Mesenchymal stem cell (in vitro differentiated cells and primary cell): Measurements from ENCODE around the gene NFIB.

Experiments used
- DNase-seq: peaks from one replicate; pipeline ENCODE4 v3.0.0-alpha.2; 2013
- H2AFZ ChIP-seq: one replicate; pipeline ENCODE4 v1.6.1; 2013; ENCODE audit warnings: low read depth, mild to moderate bottlenecking, control low read depth, inconsistent platforms, low read length, moderate library complexity
- H2AK5ac ChIP-seq: 2 replicates; pipeline ENCODE4 v1.6.1; 2013; ENCODE audit warnings: low read length, moderate library complexity, mild to moderate bottlenecking, inconsistent platforms; ENCODE audit not compliant: severe bottlenecking
- H2BK120ac ChIP-seq: one replicate; pipeline ENCODE4 v1.6.1; 2013; ENCODE audit warnings: low read depth, mild to moderate bottlenecking, inconsistent platforms, low read length, moderate library complexity
- H2BK12ac ChIP-seq, 2 experiments: one replicate each; pipeline ENCODE4 v1.6.1; 2013; ENCODE audit warnings: inconsistent platforms in 2 of 2, low read length in 2 of 2, mild to moderate bottlenecking in 2 of 2, moderate library complexity in 2 of 2, control low read depth in 1 of 2
- H2BK15ac ChIP-seq: one replicate; pipeline ENCODE4 v1.6.1; 2013; ENCODE audit warnings: mild to moderate bottlenecking, low read depth, inconsistent platforms; ENCODE audit not compliant: poor library complexity, severe bottlenecking
- H2BK5ac ChIP-seq: 2 replicates; pipeline ENCODE4 v1.6.1; 2013; ENCODE audit warnings: low read depth, mild to moderate bottlenecking, low read length, control low read depth, inconsistent platforms; ENCODE audit not compliant: poor library complexity, severe bottlenecking
- H3K14ac ChIP-seq, 2 experiments: one replicate each; pipeline ENCODE4 v1.6.1; 2013; ENCODE audit warnings: inconsistent platforms in 2 of 2, low read length in 2 of 2, control low read depth in 1 of 2, mild to moderate bottlenecking in 1 of 2, moderate library complexity in 1 of 2
- H3K18ac ChIP-seq, 2 experiments: one replicate each; pipeline ENCODE4 v1.6.1; 2013; ENCODE audit warnings: inconsistent platforms in 2 of 2, low read length in 2 of 2, control low read depth in 1 of 2, low read depth in 1 of 2, mild to moderate bottlenecking in 1 of 2
- H3K23ac ChIP-seq, 2 experiments: one replicate each; pipeline ENCODE4 v1.6.1; 2013; ENCODE audit warnings: inconsistent platforms in 2 of 2, low read length in 2 of 2, mild to moderate bottlenecking in 2 of 2, moderate library complexity in 2 of 2, control low read depth in 1 of 2
- H3K27ac ChIP-seq: 2 replicates; pipeline ENCODE4 v1.5.1; 2013; ENCODE audit warnings: mild to moderate bottlenecking, moderate library complexity, low read length, control low read depth, inconsistent platforms; ENCODE audit not compliant: poor library complexity, severe bottlenecking
- H3K27me3 ChIP-seq, 2 experiments: 2 replicates each; pipeline versions ENCODE4 v1.6.1 to v1.7.0; 2013; ENCODE audit warnings: low read length in 2 of 2, mild to moderate bottlenecking in 2 of 2, moderate library complexity in 2 of 2, control low read depth in 1 of 2, inconsistent platforms in 1 of 2; ENCODE audit not compliant: control insufficient read depth in 1 of 2, insufficient read depth in 1 of 2
- H3K36me3 ChIP-seq, 2 experiments: 2 replicates each; pipeline versions ENCODE4 v1.6.1 to v1.7.0; 2013; ENCODE audit warnings: low read length in 2 of 2, control low read depth in 1 of 2, inconsistent platforms in 1 of 2, low read depth in 1 of 2, mild to moderate bottlenecking in 1 of 2; ENCODE audit not compliant: insufficient read depth in 2 of 2, control insufficient read depth in 1 of 2
- H3K4ac ChIP-seq, 2 experiments: one replicate each; pipeline ENCODE4 v1.6.1; 2013; ENCODE audit warnings: inconsistent platforms in 2 of 2, low read length in 2 of 2, mild to moderate bottlenecking in 2 of 2, moderate library complexity in 2 of 2, control low read depth in 1 of 2, low read depth in 1 of 2
- H3K4me1 ChIP-seq: 2 replicates; pipeline ENCODE4 v1.6.1; 2013; ENCODE audit warnings: low read depth, low read length, control low read depth; ENCODE audit not compliant: control insufficient read depth, insufficient read depth
- H3K4me2 ChIP-seq: 2 replicates; pipeline ENCODE4 v1.6.1; 2013; ENCODE audit warnings: low read length, mild to moderate bottlenecking, inconsistent platforms; ENCODE audit not compliant: poor library complexity, severe bottlenecking
- H3K4me3 ChIP-seq, 2 experiments: 2 replicates each; pipeline versions ENCODE4 v1.5.1 to v1.7.0; 2013; ENCODE audit warnings: low read length in 2 of 2, mild to moderate bottlenecking in 2 of 2, control low read depth in 1 of 2, low read depth in 1 of 2; ENCODE audit not compliant: insufficient read depth in 1 of 2
- H3K79me1 ChIP-seq: replicated peaks from 2 replicates; pipeline ENCODE4 v1.6.1; 2013; ENCODE audit warnings: mild to moderate bottlenecking, control low read depth, low read length, inconsistent platforms; ENCODE audit not compliant: poor library complexity, severe bottlenecking
- H3K9ac ChIP-seq: 2 replicates; pipeline ENCODE4 v1.7.0; 2013; ENCODE audit warnings: mild to moderate bottlenecking, low read length, moderate library complexity
- H3K9me3 ChIP-seq: 2 replicates; pipeline ENCODE4 v1.7.0; 2013; ENCODE audit warnings: mild to moderate bottlenecking, low read length; ENCODE audit not compliant: control insufficient read depth
- H4K8ac ChIP-seq: one replicate; pipeline ENCODE4 v1.6.1; 2013; ENCODE audit warnings: inconsistent platforms, mild to moderate bottlenecking, low read length, moderate library complexity
- H4K91ac ChIP-seq: one replicate; pipeline ENCODE4 v1.6.1; 2013; ENCODE audit warnings: mild to moderate bottlenecking, low read length, inconsistent platforms
- WGBS: methylation state at CpG from one replicate; pipeline ENCODE4 v1.1.7; 2013; ENCODE audit warnings: mixed read lengths; 5-methylcytosine and 5-hydroxymethylcytosine counted together

NFIB gene

DNA sequence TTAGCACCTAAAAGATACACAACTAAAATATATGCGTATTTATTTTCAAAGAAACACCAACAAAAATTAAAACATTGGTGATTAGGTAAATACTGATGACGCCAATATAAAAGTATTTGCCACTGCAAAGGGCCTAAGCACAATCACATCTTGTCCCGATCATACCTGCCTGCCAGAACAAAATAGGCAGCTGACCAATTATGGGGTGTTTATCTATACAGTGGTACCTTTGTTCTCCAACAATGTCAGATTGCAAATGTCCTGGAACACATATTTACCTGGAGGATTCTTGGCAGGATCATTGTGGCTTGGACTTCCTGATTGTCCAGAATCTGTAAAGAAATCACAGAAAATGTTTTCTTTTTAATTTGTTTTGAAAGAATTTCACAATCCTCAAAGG is 134.5 kb downstream of the NFIB start:
- H3K4me3 ChIP-seq = no peak overlapping the region
- no peak overlapping the region for H2AK5ac ChIP-seq
- no peak overlapping the region for H3K23ac ChIP-seq
- no peak overlapping the region for H3K27ac ChIP-seq
- H4K8ac ChIP-seq = no peak overlapping the region
- no peaks in the 10 kb centered on the region for H3K9me3 ChIP-seq
- no peak overlapping the region for H3K4ac ChIP-seq
- H2BK5ac ChIP-seq = no peak overlapping the region
- DNase-seq = no peak
- no peaks in the 10 kb centered on the region for H3K36me3 ChIP-seq
- no peak overlapping the region for H2BK12ac ChIP-seq
- no peak overlapping the region for H3K4me2 ChIP-seq
- H2BK15ac ChIP-seq = no peak overlapping the region
- H3K27me3 ChIP-seq = no peaks in the 10 kb centered on the region
- no peaks in the 10 kb centered on the region for H3K4me1 ChIP-seq
- no peak overlapping the region for H3K9ac ChIP-seq
- no peak overlapping the region for H2AFZ ChIP-seq
- WGBS = 100% methylated on average over 1 of the region's 3 CpGs
- H3K79me1 ChIP-seq = peaks cover 1% of the 10 kb centered on the region
- no peak overlapping the region for H3K18ac ChIP-seq
- H2BK120ac ChIP-seq = no peak overlapping the region
- no peak overlapping the region for H4K91ac ChIP-seq
- no peak overlapping the region for H3K14ac ChIP-seq

DNA sequence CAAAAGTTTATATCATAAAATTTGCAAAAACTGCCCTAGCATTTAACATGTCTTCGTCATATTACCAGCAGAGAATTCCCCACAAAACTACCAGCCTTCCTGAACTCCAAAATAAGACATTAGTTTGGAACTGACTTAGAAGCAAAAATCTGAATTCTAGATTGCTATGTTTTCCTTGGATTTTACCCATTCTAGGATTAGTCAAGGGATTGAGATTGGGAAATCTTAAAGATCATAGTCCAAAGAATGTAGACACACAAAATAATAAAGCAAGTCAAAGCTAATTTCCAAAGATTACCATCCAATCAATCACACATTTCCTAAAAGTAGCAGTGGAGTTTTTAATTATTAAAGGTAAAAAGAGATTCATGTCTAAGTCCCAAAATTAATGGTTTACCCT is 138.2 kb downstream of the NFIB start:
- no peak overlapping the region for H4K8ac ChIP-seq
- H3K27me3 ChIP-seq = no peaks in the 10 kb centered on the region
- H2AK5ac ChIP-seq = no peak overlapping the region
- 60% methylated on average over 1 of the region's 1 CpG for WGBS
- no peak overlapping the region for H3K4me2 ChIP-seq
- H2AFZ ChIP-seq = no peak overlapping the region
- H4K91ac ChIP-seq = no peak overlapping the region
- no peak overlapping the region for H3K9ac ChIP-seq
- H3K79me1 ChIP-seq = peaks cover 1% of the 10 kb centered on the region
- no peak overlapping the region for H3K4me3 ChIP-seq
- H3K4ac ChIP-seq = no peak overlapping the region
- no peak overlapping the region for H2BK5ac ChIP-seq
- no peak overlapping the region for H2BK12ac ChIP-seq
- no peak for DNase-seq
- no peak overlapping the region for H3K23ac ChIP-seq
- H3K9me3 ChIP-seq = no peaks in the 10 kb centered on the region
- H3K14ac ChIP-seq = no peak overlapping the region
- no peak overlapping the region for H3K27ac ChIP-seq
- H2BK120ac ChIP-seq = no peak overlapping the region
- H3K18ac ChIP-seq = no peak overlapping the region
- H2BK15ac ChIP-seq = no peak overlapping the region
- no peaks in the 10 kb centered on the region for H3K4me1 ChIP-seq
- no peaks in the 10 kb centered on the region for H3K36me3 ChIP-seq

- Histone ChIP-seq H3K4me3 (no peak overlapping the region), H3K9ac (no peak overlapping the region), H3K4ac (no peak overlapping the region), H2AK5ac (no peak overlapping the region), H3K4me2 (no peak overlapping the region), H2BK12ac (no peak overlapping the region), H2BK120ac (no peak overlapping the region), H3K23ac (no peak overlapping the region), H3K18ac (no peak overlapping the region), H3K36me3 (no peaks in the 10 kb centered on the region), H2BK15ac (no peak overlapping the region), H3K14ac (no peak overlapping the region), H3K9me3 (no peaks in the 10 kb centered on the region), H3K27me3 (no peaks in the 10 kb centered on the region), H3K79me1 (peaks cover 4% of the 10 kb centered on the region), H3K4me1 (peaks cover 2% of the 10 kb centered on the region), H2BK5ac (no peak overlapping the region), H3K27ac (no peak overlapping the region), H4K91ac (no peak overlapping the region), H4K8ac (no peak overlapping the region), H2AFZ (no peak overlapping the region)
- WGBS = no CpG with 5 or more reads among the region's 2 CpGs
- no peak for DNase-seq
Measured at GRCh38 chr9:14173713-14174112, 140.2 kb downstream of the NFIB start.

DNA sequence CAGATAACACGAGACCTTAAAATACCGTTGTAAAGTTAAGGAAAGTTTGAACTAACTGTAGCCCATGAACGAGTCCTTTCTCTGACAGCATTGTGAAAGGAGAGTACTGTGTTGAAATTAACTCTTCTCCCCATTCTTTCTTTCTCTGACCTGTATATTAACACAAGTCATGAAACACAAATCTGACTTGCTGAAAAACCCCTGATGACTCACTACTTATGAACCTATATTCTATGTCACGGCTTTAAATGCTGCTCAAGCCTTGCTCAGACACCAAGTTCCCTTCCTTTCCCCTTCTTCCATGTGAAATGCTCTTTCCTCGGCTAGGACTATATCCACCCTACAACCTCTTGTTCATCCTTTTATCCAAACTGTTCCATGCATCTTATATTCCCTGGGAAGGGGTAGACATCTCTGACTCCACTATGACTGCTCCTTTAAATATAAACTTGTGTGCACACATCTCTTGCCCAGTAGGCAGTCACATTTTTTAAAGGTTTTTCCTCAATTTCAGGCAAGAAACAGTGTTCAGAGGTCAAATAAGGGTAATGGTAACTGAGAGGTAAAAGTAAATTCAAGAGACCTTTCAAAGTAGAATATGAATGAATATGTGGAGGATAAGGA is 142.9 kb downstream of the NFIB start:
- Histone ChIP-seq H2BK120ac (no peak overlapping the region), H3K9me3 (no peaks in the 10 kb centered on the region), H2BK12ac (no peak overlapping the region), H2AFZ (no peak overlapping the region), H2AK5ac (no peak overlapping the region), H3K9ac (no peak overlapping the region), H3K36me3 (no peaks in the 10 kb centered on the region), H2BK5ac (no peak overlapping the region), H3K18ac (no peak overlapping the region), H3K79me1 (peaks cover 9% of the 10 kb centered on the region), H3K4ac (no peak overlapping the region), H3K27ac (no peak overlapping the region), H3K4me1 (peaks cover 2% of the 10 kb centered on the region), H3K27me3 (no peaks in the 10 kb centered on the region), H3K14ac (no peak overlapping the region), H4K91ac (no peak overlapping the region), H3K4me3 (no peak overlapping the region), H3K4me2 (no peak overlapping the region), H4K8ac (no peak overlapping the region), H2BK15ac (no peak overlapping the region), H3K23ac (no peak overlapping the region)
- 77% methylated on average over 5 of the region's 5 CpGs for WGBS
- peak; percentile 39 for DNase-seq
